ENCODE results near the gene SH2D3A.

GRCh38 chr19:6725513-6726231, 41.6 kb downstream of the SH2D3A start:
- TF ChIP-seq MAX (IDR thresholded peaks at IDR 0.05; ENCODE audit: insufficient read depth, insufficient read length): no peak
- TF ChIP-seq CTCF (IDR thresholded peaks at IDR 0.05; ENCODE audit: extremely low read depth in 1 of 2, insufficient read depth in 1 of 2, low read depth in 1 of 2, low read length in 2 of 2): no peak
- no peak for TF ChIP-seq EZH2 (IDR thresholded peaks at IDR 0.05; ENCODE audit: borderline replicate concordance, low read depth, low read length, severe bottlenecking)
- no peak for TF ChIP-seq POLR2A (IDR thresholded peaks at IDR 0.05; ENCODE audit: low read depth, low read length)
